Measurements from ENCODE around the gene ZNF681. TPM values are rescaled to one million over a fixed set of nuclear protein-coding genes. Genes with fewer than 3 reads are reported as not detected.

The ZNF681 gene
- total and polyA plus RNA-seq, 10 of the 15 experiments (the other 5 are each of a cell fraction or from before 2014, with no cell fraction given): 0.11 to 0.41 (median 0.24) TPM; not detected in 1

DNA sequence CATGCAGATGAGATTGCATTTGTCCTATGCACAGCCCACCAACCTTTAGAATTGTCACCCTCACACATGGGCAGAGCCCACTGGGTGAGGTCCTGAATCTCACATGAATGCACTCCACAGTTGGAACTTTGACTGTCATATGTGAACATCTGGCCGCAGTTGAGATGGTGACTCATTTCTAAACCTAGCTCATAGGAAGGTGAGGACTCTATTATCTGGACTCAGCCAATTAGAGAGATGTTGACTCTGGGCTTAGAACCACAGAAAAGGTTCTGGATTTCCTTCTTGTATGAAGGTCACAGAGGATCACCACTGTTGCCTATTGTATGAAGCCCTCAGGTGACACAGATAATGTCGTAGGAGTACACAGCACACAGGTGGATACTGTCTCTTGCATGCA, 25.6 kb upstream of the ZNF681 start (continued):
- TF ChIP-seq, protein P1, sequence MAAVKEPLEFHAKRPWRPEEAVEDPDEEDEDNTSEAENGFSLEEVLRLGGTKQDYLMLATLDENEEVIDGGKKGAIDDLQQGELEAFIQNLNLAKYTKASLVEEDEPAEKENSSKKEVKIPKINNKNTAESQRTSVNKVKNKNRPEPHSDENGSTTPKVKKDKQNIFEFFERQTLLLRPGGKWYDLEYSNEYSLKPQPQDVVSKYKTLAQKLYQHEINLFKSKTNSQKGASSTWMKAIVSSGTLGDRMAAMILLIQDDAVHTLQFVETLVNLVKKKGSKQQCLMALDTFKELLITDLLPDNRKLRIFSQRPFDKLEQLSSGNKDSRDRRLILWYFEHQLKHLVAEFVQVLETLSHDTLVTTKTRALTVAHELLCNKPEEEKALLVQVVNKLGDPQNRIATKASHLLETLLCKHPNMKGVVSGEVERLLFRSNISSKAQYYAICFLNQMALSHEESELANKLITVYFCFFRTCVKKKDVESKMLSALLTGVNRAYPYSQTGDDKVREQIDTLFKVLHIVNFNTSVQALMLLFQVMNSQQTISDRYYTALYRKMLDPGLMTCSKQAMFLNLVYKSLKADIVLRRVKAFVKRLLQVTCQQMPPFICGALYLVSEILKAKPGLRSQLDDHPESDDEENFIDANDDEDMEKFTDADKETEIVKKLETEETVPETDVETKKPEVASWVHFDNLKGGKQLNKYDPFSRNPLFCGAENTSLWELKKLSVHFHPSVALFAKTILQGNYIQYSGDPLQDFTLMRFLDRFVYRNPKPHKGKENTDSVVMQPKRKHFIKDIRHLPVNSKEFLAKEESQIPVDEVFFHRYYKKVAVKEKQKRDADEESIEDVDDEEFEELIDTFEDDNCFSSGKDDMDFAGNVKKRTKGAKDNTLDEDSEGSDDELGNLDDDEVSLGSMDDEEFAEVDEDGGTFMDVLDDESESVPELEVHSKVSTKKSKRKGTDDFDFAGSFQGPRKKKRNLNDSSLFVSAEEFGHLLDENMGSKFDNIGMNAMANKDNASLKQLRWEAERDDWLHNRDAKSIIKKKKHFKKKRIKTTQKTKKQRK (IDR thresholded peaks at IDR 0.05; ENCODE audit: low read depth, low read length): no peak

DNA sequence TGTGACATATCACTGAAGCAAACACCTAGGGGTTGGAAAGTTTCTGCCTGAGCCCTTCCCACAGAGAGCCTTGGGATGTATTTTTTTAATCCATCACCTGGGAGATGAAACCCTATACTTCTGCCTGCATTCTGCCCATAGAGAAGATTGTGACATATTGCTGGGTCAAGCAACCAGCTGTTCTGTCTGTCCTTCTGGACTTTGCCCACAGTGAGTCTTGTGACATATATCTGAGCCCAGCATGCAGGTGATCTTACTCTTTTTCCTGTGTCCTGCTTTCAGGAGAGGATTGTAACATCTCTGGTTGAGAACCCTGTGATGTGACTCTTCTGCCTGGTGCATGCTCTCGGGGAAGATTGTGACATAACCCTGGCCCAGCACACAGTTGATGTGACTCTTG, 24.9 kb upstream of the ZNF681 start:
- intact Hi-C loops (cut with micrococcal nuclease; ENCODE audit: unreplicated experiment): no loop called here
- no peak overlapping the region for H2AFZ ChIP-seq (ENCODE audit: control insufficient read depth, low read depth, low read length)
- POLR2A ChIA-PET: no interaction called here
- DNase-seq (ENCODE audit: low read depth, low spot score) (no peak), FAIRE-seq (no peak), ATAC-seq (no peak)
- H3K27ac ChIP-seq (ENCODE audit: control insufficient read depth, insufficient read depth): no peak overlapping the region
- H3K4me1 ChIP-seq (ENCODE audit: control insufficient read depth, insufficient read depth, low read length): no peaks in the 10 kb centered on the region
- no peaks in the 10 kb centered on the region for H3K27me3 ChIP-seq (replicated peaks in 1 of 2; ENCODE audit: control insufficient read depth in 2 of 2, insufficient read depth in 2 of 2, low read length in 1 of 2)
- TF ChIP-seq NFYB (IDR thresholded peaks at IDR 0.05; ENCODE audit: insufficient read depth, low read depth, low read length): no peak
- TF ChIP-seq, protein P2, sequence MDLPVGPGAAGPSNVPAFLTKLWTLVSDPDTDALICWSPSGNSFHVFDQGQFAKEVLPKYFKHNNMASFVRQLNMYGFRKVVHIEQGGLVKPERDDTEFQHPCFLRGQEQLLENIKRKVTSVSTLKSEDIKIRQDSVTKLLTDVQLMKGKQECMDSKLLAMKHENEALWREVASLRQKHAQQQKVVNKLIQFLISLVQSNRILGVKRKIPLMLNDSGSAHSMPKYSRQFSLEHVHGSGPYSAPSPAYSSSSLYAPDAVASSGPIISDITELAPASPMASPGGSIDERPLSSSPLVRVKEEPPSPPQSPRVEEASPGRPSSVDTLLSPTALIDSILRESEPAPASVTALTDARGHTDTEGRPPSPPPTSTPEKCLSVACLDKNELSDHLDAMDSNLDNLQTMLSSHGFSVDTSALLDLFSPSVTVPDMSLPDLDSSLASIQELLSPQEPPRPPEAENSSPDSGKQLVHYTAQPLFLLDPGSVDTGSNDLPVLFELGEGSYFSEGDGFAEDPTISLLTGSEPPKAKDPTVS (IDR thresholded peaks at IDR 0.05; ENCODE audit: low read depth, low read length): no peak
- TF ChIP-seq, protein P1 (IDR thresholded peaks at IDR 0.05; ENCODE audit: low read depth, low read length): no peak
- TF ChIP-seq CREB1 (IDR thresholded peaks at IDR 0.05; ENCODE audit: low read depth): no peak
- TF ChIP-seq GATAD2B (conservative IDR thresholded peaks at IDR 0.05; ENCODE audit: low read depth): no peak
- no peaks in the 10 kb centered on the region for H3K79me2 ChIP-seq (ENCODE audit: control insufficient read depth, insufficient read depth, low read length)
- in situ Hi-C loops (cut with MboI): no loop called here
- H3K4me2 ChIP-seq (ENCODE audit: control insufficient read depth, insufficient read depth): no peak overlapping the region
- CTCF ChIA-PET: no interaction called here
- no peaks in the 10 kb centered on the region for H3K36me3 ChIP-seq (ENCODE audit: control insufficient read depth in 2 of 2, insufficient read depth in 2 of 2, low read length in 1 of 2)
- SMC1A ChIA-PET (ENCODE audit: uncharacterized antibody, unreplicated experiment): no interaction called here
- WGBS (ENCODE audit: insufficient coverage, insufficient replicate concordance, low lambda C conversion rate, missing lambda C conversion rate): 0% methylated on average over 1 of the region's 1 CpG
- RAD21 ChIA-PET (ENCODE audit: unreplicated experiment): no interaction called here
- H3K4me3 ChIP-seq: no peak overlapping the region
- H3K9me3 ChIP-seq (replicated peaks; ENCODE audit: control insufficient read depth, insufficient read depth, low read length): peaks cover 2% of the 10 kb centered on the region; the same call in 1 of the 3 replicates
- no peaks in the 10 kb centered on the region for H4K20me1 ChIP-seq (ENCODE audit: control insufficient read depth, insufficient read depth)
- no TSS peak for BruUV-seq (replicated peaks)
- H3K9ac ChIP-seq (ENCODE audit: control insufficient read depth, insufficient read depth, low read length): no peak overlapping the region
